Globus pallidus (tissue), 1 donor: Measurements from ENCODE around the gene TDO2.
A peak's percentile ranks its signal among the peaks of the same experiment; 100 is the strongest.

ENCODE experiments used
- DNase-seq: peaks from one replicate; pipeline ENCODE4 v3.0.0-alpha.2; 2015; ENCODE audit warnings: low spot score

TDO2 gene

DNA sequence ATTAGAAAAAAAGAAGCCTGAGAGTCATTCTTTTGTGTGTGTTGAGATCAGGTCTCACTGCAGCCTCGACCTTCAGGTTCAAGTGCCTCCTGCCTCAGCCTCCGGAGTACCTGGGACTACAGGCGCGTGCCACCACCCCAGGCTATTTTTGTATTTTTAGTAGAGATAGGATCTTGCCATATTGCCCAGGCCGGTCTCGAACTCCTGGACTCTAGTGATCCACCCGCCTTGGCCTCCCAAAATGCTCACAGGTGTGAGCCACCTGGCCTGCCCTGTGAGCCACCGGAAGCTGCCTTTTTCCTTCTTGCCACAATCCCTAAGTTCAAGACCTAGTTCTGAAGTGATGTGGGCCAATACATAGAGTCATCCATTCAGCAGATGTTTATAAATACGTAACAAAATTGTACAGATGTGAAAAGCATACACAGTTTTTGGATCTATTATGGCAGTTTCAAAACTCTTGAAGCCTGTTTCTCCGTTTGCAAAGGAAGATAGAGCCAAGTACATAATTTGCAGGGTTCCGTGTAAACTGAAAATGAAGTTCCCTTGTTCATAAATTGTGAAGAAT, 50.7 kb downstream of the TDO2 start:
- DNase-seq: no peak

DNA sequence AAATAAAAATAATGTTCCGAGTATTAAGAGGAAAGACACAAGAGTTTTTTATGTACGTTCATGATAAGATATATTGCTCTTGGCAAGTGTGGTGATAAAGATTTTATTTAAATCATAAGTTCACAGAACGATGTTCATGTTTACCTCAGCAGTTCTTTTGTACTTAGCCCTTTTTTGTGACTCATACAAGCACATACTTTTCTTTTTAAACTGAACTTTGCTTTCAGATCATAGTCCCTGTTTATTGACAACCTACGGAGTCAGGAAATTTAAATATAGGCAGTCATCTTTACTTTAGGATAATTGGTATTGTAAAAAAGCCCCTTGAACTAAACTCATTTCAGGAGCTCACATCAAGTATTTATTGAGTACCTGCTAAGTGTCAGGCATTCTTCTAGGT, 51.4 kb downstream of the TDO2 start:
- no peak for DNase-seq

DNA sequence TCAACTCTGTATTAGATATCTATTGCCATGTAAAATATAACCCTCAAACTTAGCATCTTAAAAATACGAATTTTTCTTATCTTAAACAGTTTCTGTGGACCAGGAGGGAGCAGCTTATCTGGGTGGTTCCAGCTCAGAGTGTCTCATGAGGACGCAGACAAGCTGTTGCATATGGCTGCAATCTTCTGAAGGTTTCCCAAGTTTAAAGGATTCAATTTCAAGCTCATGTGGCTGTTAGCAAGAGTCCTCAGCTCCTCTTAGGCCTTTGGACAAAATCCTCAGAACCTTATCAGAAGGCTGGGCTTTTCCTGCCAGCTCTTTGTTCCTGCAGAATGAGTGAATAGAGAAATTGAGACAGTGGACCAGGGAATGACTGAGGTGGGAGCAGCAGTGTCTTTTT, 53.0 kb downstream of the TDO2 start:
- DNase-seq: no peak

- no peak for DNase-seq
Observed at GRCh38 chr4:155959417-155959816, 55.9 kb downstream of the TDO2 start.

DNA sequence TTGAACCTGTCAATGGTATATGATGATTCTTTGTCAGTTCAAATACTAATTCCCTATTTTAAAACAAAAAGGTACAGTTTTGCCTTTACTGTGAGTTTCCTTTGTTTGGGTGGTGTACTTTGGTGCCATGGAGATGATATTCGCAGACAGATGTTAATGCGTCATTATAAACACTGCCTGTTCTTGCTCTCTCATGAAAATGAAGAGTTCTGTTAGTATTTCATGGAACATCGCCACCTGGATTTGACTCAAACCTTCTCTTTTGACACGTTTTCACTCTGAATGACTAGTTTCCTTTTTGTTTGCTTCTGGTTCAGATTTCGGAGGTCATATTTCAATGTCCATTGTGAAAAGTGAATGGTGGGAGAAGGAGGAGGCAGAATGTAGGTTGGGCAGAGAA, 57.0 kb downstream of the TDO2 start:
- DNase-seq: peak; percentile 50

GRCh38 chr4:155961575-155961974, 58.1 kb downstream of the TDO2 start:
- no peak for DNase-seq

GRCh38 chr4:155962767-155963166, 59.3 kb downstream of the TDO2 start:
- DNase-seq: no peak

DNA sequence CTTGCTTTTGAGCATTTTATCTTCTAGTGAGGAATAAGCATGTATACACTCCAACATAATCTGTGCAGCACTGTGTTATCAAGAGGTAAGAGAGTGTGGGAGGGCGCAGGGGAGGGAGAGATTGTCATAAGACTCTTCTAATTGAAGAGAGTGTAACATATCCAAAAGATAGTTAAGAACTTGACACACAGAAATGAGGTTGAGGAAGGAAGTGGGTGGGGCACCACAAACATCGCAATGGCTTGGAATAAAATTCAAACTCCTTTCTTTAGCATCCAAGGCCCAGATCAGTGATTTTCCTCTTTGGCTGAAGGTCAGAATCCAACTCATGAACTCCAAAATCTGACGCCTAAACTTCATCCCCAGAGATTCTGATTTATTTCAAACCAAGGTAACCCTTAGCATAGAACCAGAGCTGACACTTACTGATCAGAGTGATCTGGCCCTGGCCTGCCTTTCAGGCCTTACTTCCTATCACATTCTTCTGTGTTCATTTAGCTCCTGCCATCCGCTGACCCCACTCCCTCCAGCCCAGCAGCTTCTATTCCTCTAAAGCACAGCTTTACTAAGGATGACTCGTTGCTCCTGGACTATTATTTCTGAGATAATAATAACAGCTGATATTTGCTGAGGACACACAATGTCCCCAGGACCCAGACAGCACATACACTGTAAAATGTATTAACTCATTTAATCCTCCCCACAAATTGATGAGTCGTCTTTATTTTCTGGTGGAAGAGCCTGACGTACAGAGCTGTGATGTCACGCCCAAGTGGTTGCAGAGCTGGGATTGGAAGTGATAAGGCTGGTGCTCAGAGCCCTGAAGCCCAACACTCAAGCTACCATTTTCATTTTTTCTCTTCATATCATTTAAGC, 60.8 kb downstream of the TDO2 start:
- no peak for DNase-seq

- no peak for DNase-seq
Observed at GRCh38 chr4:155966171-155966570, 62.7 kb downstream of the TDO2 start.

DNA sequence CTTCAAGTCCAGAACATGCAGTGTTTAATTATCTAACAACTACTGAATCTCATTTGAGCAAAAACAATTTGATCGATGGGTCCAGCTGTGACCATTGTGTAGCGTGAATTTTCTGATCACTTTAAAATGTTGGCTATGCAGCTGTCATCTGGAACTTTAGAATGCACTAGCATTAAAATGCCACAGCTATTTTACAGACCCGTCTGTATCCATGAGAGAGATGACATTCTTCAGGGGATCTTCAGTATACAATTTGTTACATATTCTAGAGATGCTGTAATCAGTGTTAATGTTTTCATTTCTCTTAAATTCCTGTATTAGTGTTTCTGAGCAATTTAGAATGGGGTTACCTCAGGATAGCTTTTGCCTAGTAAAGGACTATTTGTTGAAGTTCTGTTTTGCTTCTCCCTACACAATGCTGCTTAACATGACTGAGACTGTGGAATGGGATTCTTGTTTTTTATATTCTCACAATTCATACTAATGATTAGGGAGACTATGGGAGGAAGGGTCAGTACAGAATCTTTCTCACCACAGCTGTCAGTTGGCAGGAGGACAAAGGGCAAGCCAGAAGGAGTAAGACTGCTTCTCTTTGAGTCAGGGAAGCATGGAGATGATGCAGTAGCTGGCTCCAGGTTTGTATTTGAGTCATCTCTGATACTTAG, 63.4 kb downstream of the TDO2 start:
- DNase-seq: peak; percentile 35
